ENCODE results near the gene ZRANB2. TPM values are rescaled to one million over a fixed set of nuclear protein-coding genes. Genes with fewer than 3 reads are reported as not detected.

The ZRANB2 gene
- total RNA-seq, 2 donors from 2014 or later, result 103 to 120 TPM

- H3K27ac Mint-ChIP-seq, result no peak overlapping the region
- H3K9me3 Mint-ChIP-seq, result peaks cover 5 to 6% of the 10 kb centered on the region in 2 donors
- H3K36me3 Mint-ChIP-seq, result peaks cover 12 to 26% of the 10 kb centered on the region in 2 donors
- ATAC-seq (no peak), DNase-seq (ENCODE audit: low spot score in 2 of 2) (no peak)
Measured at GRCh38 chr1:71083271-71083670, 2.4 kb upstream of the ZRANB2 start.

- peak in 1 of 2 donors; percentile 4 for DNase-seq (ENCODE audit: low spot score in 2 of 2)
- Mint-ChIP-seq H3K9me3 (peaks cover 5 to 6% of the 10 kb centered on the region in 2 donors), H3K36me3 (peaks cover 12 to 26% of the 10 kb centered on the region in 2 donors), H3K27ac (peak overlapping the region; percentile 84 to 98)
- ATAC-seq, result no peak
Measured at GRCh38 chr1:71081697-71082080, 854 bp upstream of the ZRANB2 start.

- Mint-ChIP-seq H3K27ac (peak overlapping the region; percentile 98), H3K36me3 (peaks cover 24 to 31% of the 10 kb centered on the region in 2 donors), H3K9me3 (peaks cover 5 to 6% of the 10 kb centered on the region in 2 donors)
- ATAC-seq (peak; percentile 18 to 52), DNase-seq (ENCODE audit: low spot score in 2 of 2) (no peak)
Measured at GRCh38 chr1:71080230-71080738, 551 bp downstream of the ZRANB2 start.

- ATAC-seq (peak in 1 of 2 donors; percentile 52), DNase-seq (ENCODE audit: low spot score in 2 of 2) (no peak)
- H3K9me3 Mint-ChIP-seq, result no peaks in the 10 kb centered on the region
- H3K36me3 Mint-ChIP-seq, result peaks cover 22 to 35% of the 10 kb centered on the region in 2 donors
- H3K27ac Mint-ChIP-seq, result peak overlapping the region; percentile 11 to 84
Measured at GRCh38 chr1:71074681-71075080, 6.2 kb downstream of the ZRANB2 start.

DNA sequence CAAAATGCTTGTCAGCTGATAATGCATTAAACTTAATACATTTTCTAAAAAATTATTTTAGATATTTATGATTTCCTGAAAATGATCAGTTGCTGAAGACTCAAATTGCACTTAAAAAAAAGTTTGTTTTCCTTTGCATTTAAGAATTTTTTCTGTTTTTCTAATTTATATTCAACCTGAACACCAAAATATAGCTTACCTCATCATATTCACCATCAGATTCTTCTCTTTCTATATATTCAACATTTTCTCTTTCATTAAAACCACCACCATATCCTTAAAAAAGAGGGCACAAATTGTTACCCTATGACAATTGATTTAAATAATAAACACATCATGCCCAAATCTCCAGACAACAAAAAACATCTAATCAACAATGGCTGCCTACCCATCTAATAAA lies 8.6 kb downstream of the ZRANB2 start:
- no peak for ATAC-seq
- DNase-seq (ENCODE audit: low spot score in 2 of 2), result no peak
- Mint-ChIP-seq H3K36me3 (peaks cover 15 to 35% of the 10 kb centered on the region in 2 donors), H3K9me3 (no peaks in the 10 kb centered on the region), H3K27ac (no peak overlapping the region)

- no peaks in the 10 kb centered on the region for H3K9me3 Mint-ChIP-seq
- peaks cover 15 to 35% of the 10 kb centered on the region in 2 donors for H3K36me3 Mint-ChIP-seq
- no peak for ATAC-seq
- DNase-seq (ENCODE audit: low spot score in 2 of 2), result no peak
- H3K27ac Mint-ChIP-seq, result peak overlapping the region in 1 of 2 donors; percentile 67
Measured at GRCh38 chr1:71071720-71072119, 9.1 kb downstream of the ZRANB2 start.

GRCh38 chr1:71068325-71069240 lies 12.3 kb downstream of the ZRANB2 start:
- no peak for DNase-seq (ENCODE audit: low spot score in 2 of 2)
- H3K9me3 Mint-ChIP-seq, result no peaks in the 10 kb centered on the region
- peaks cover 0 to 17% of the 10 kb centered on the region in 2 donors for H3K36me3 Mint-ChIP-seq
- peak in 1 of 2 donors; percentile 67 for ATAC-seq
- no peak overlapping the region for H3K27ac Mint-ChIP-seq

GRCh38 chr1:71054791-71055190 lies 26.0 kb downstream of the ZRANB2 start:
- no peak for DNase-seq (ENCODE audit: low spot score in 2 of 2)
- H3K27ac Mint-ChIP-seq, result peak overlapping the region in 1 of 2 donors; percentile 46
- peaks cover 5 to 10% of the 10 kb centered on the region in 2 donors for H3K36me3 Mint-ChIP-seq
- peak; percentile 12 to 14 for ATAC-seq
- no peaks in the 10 kb centered on the region for H3K9me3 Mint-ChIP-seq

DNA sequence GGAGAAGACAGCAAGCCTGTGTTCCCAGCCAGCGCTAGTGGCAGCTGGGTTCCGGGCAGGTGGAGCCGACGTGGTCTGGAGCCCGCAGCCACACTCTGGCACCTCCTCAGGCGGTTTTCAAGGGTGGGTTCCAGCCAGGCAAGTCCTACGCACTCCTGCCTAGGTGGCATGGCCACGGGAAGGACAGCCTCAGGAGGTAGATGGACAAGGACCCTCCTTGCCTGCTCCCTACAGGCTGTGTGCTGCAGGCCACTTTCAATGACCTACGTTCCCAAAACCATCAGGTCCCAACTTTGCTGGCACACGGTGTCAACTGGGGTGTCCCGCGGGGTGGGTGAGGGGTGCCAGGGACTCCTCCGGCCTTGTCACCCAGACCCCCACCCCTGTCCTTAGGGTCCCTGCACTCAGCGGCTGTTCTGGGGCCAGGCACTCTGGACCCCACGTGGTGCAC lies 26.5 kb downstream of the ZRANB2 start:
- ATAC-seq (peak; percentile 9 to 23), DNase-seq (ENCODE audit: low spot score in 2 of 2) (no peak)

DNA sequence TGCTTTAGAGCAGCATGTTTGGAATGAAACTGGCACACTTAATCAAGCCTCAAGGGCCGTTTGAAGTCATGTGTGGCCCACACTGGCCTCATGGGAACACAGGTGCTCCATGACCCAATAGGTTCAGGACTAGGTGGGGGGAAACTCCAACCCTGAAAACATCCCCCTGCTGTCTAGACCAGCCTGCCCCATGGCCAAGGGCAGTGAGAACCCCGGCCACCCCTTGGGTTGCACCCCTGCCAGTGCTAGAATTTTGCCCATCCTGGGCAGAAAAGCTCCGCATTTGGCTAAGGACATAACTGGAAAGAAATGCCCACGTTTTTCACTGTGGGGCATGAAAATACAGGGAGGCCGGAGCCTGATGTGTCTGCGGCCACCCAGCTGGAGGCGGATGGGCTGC lies 27.1 kb downstream of the ZRANB2 start:
- no peaks in the 10 kb centered on the region for H3K9me3 Mint-ChIP-seq
- peaks cover 2 to 4% of the 10 kb centered on the region in 2 donors for H3K36me3 Mint-ChIP-seq
- ATAC-seq (peak in 1 of 2 donors; percentile 18), DNase-seq (ENCODE audit: low spot score in 2 of 2) (no peak)
- no peak overlapping the region for H3K27ac Mint-ChIP-seq

More for the DNA sequence above, 26.5 kb downstream of the ZRANB2 start:
- Mint-ChIP-seq H3K36me3 (peaks cover 5 to 8% of the 10 kb centered on the region in 2 donors), H3K27ac (peak overlapping the region in 1 of 2 donors; percentile 46), H3K9me3 (no peaks in the 10 kb centered on the region)

- ATAC-seq (no peak), DNase-seq (ENCODE audit: low spot score in 2 of 2) (no peak)
- Mint-ChIP-seq H3K36me3 (no peaks in the 10 kb centered on the region), H3K27ac (peak overlapping the region in 1 of 2 donors; percentile 59), H3K9me3 (no peaks in the 10 kb centered on the region)
Measured at GRCh38 chr1:71053146-71053545, 27.7 kb downstream of the ZRANB2 start.

DNA sequence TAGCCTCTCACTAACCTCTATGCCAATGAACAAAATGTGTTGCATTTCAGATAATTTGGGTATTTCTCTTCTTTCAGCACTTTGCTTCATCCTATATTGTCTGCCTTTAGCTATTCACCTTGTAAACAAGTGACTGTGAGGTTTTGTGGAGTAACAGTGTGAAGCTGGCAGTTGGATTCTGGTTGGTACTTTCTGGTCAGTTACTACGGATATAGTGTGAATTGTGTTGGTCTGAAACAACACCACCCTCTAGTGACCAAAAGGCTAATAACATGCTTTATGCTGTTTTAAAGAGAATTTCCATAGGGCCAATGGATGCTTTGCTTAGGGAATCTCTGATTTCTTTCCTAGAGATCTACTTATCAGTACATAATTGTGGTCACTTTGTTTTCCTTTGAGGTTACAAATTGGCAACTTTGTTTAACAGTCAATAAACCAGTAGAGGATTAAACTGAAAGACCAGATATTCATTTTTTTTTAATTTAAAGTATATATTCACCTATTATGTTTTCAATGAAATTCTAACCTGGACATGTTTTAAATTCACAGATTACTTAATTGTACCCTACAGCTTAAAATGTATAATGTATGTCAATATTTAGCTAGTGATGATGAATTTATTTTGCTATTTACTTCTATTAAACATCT lies 30.8 kb downstream of the ZRANB2 start:
- Mint-ChIP-seq H3K36me3 (peaks cover 0 to 12% of the 10 kb centered on the region in 2 donors), H3K9me3 (no peaks in the 10 kb centered on the region), H3K27ac (no peak overlapping the region)
- peak; percentile 47 to 48 for ATAC-seq
- DNase-seq (ENCODE audit: low spot score in 2 of 2), result peak in 1 of 2 donors; percentile 35

- ATAC-seq (peak; percentile 52 to 63), DNase-seq (ENCODE audit: low spot score in 2 of 2) (peak in 1 of 2 donors; percentile 45)
- H3K27ac Mint-ChIP-seq, result peak within 1 kb of the TSS in 1 of 2 donors; percentile 29
- H3K36me3 Mint-ChIP-seq, result peaks cover 0 to 12% of the 10 kb centered on the region in 2 donors
- no peaks in the 10 kb centered on the region for H3K9me3 Mint-ChIP-seq
Measured at GRCh38 chr1:71047635-71048607, 32.9 kb downstream of the ZRANB2 start, which contains the start of gene PTGER3. Gene PTGER3 (minus strand): TSS chr1:71047816. CDS start chr1:71047577, 239 bp downstream.

DNA sequence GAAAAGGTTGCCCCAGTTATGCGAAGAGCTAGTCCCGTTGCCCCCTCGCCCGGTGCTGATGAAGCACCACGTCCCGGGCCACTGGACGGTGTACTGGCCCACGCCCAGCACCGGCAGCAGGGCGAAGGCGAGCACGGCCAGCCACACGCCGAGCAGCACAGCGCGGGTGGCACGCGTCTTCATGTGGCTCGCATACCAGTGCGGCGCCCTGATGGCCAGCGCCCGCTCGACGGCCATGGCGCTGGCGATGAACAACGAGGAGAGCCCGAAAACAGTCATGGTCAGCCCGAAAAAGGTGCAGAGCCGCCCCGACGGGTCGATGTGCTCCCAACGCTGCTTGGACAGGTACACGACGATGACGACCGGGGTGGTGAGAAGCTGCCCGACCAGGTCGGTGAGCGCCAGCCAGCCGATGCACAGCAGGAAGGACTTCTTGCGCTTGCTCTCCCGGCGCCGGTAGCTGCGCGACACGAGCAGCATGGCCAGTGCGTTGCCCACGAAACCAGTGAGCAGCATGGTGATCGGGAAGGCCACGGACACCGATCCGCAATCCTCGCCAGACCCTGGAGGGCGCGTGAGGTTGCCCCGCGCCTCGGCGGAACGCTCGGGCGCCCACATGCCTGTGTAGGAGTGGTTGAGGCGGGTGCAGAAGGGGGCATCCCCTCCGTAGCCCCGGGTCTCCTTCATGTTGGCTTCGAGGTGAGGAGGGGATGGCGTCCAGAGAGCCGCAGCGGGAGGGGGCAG lies 33.8 kb downstream of the ZRANB2 start:
- H3K27ac Mint-ChIP-seq, result no peak overlapping the region
- DNase-seq (ENCODE audit: low spot score in 2 of 2), result peak in 1 of 2 donors; percentile 21
- peaks cover 0 to 12% of the 10 kb centered on the region in 2 donors for H3K36me3 Mint-ChIP-seq
- no peaks in the 10 kb centered on the region for H3K9me3 Mint-ChIP-seq
- ATAC-seq, result peak; percentile 47 to 54

- no peak for ATAC-seq
Measured at GRCh38 chr1:71045463-71046028, 35.3 kb downstream of the ZRANB2 start.

More at GRCh38 chr1:71045463-71046028, 35.3 kb downstream of the ZRANB2 start:
- H3K27ac Mint-ChIP-seq, result no peak overlapping the region
- H3K36me3 Mint-ChIP-seq, result peaks cover 0 to 12% of the 10 kb centered on the region in 2 donors
- no peaks in the 10 kb centered on the region for H3K9me3 Mint-ChIP-seq
- DNase-seq (ENCODE audit: low spot score in 2 of 2), result no peak
